ENCODE measurements around the gene NUP93.

DNA sequence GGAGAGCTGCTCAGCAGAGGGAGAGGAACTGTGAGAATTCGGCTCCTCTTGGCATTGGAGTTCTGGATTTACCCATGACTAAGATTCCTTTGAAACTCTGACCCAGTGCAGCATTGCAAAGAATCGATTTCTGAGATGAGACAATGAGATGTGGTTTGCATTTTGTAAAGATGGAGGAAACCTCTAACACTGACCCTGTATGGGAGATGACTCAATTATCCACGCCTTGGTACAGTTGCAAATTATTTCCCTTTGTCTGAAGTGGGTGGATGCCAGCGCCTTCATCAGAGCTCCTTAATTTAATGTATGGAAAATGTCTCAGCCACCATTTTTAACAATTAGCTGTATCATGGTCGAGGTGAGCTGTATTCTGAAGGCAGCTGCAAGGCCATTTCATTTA lies 53.4 kb downstream of the NUP93 start:
- TF ChIP-seq, protein P1, sequence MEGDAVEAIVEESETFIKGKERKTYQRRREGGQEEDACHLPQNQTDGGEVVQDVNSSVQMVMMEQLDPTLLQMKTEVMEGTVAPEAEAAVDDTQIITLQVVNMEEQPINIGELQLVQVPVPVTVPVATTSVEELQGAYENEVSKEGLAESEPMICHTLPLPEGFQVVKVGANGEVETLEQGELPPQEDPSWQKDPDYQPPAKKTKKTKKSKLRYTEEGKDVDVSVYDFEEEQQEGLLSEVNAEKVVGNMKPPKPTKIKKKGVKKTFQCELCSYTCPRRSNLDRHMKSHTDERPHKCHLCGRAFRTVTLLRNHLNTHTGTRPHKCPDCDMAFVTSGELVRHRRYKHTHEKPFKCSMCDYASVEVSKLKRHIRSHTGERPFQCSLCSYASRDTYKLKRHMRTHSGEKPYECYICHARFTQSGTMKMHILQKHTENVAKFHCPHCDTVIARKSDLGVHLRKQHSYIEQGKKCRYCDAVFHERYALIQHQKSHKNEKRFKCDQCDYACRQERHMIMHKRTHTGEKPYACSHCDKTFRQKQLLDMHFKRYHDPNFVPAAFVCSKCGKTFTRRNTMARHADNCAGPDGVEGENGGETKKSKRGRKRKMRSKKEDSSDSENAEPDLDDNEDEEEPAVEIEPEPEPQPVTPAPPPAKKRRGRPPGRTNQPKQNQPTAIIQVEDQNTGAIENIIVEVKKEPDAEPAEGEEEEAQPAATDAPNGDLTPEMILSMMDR (IDR thresholded peaks at IDR 0.05), result no peak
- no peak for TF ChIP-seq POLR2AphosphoS5 (IDR thresholded peaks at IDR 0.05)
